NK-92 (cell line): ENCODE results near the gene SLC52A3.
"Not testable (repeated sequence)": the region's sequence is repeated elsewhere in the genome, so short reads cannot be mapped to it uniquely, and the experiment has no call there.

ENCODE experiments used
- DNase-seq: peaks from one replicate; lab custom pipeline; 2025; ENCODE audit not compliant: unreplicated experiment; lab: John Stamatoyannopoulos, UW

Gene SLC52A3

GRCh38 chr20:730005-730404, 38.3 kb downstream of the SLC52A3 start:
- no peak for DNase-seq

GRCh38 chr20:728256-728944, 39.9 kb downstream of the SLC52A3 start:
- DNase-seq = no peak

GRCh38 chr20:726160-726559, 42.1 kb downstream of the SLC52A3 start:
- DNase-seq = no peak

- DNase-seq = no peak
Observed at GRCh38 chr20:725491-725890, 42.8 kb downstream of the SLC52A3 start.

- not testable (repeated sequence) for DNase-seq
Observed at GRCh38 chr20:724797-725196, 43.5 kb downstream of the SLC52A3 start.

- DNase-seq = no peak
Observed at GRCh38 chr20:723756-724155, 44.5 kb downstream of the SLC52A3 start.

- no peak for DNase-seq
Observed at GRCh38 chr20:722822-723644, 45.3 kb downstream of the SLC52A3 start.

GRCh38 chr20:721876-722275, 46.4 kb downstream of the SLC52A3 start:
- no peak for DNase-seq

GRCh38 chr20:719816-720215, 48.5 kb downstream of the SLC52A3 start:
- DNase-seq = no peak

GRCh38 chr20:719068-719467, 49.2 kb downstream of the SLC52A3 start:
- DNase-seq = no peak

GRCh38 chr20:717832-718231, 50.5 kb downstream of the SLC52A3 start:
- DNase-seq = no peak

GRCh38 chr20:717271-717670, 51.0 kb downstream of the SLC52A3 start:
- DNase-seq = no peak

- DNase-seq = no peak
Observed at GRCh38 chr20:714453-714852, 53.8 kb downstream of the SLC52A3 start.

- no peak for DNase-seq
Observed at GRCh38 chr20:711576-711975, 56.7 kb downstream of the SLC52A3 start.

GRCh38 chr20:710780-711450, 57.4 kb downstream of the SLC52A3 start:
- DNase-seq = no peak
